ENCODE results near the gene C3orf85.

Gene C3orf85

DNA sequence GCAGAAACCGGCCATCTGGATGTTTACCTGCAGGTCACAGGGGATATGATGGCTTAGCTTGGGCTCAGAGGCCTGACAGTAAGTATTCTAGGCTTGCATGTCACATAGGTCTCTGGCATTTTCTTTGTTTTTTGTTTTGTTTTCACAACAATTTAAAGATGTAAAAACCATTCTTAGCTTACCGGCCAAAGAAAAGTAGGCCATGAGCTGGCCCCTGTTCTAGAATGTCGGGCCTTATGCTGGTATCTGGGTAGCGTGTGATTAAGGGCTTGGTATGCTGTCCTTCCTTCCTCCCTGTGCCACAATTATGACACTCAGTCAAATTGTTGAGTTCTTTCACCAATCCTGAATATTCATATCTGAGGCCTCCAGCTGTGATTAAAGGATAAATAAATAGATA is 40.2 kb downstream of the C3orf85 start:
- Histone ChIP-seq H3K27ac (replicated peaks) (no peak overlapping the region), H3K27me3 (ENCODE audit: insufficient read depth, poor library complexity, severe bottlenecking) (no peaks in the 10 kb centered on the region), H3K4me3 (replicated peaks; ENCODE audit: insufficient read depth, low read length) (no peak overlapping the region)
- no peak for DNase-seq (ENCODE audit: low read depth in 1 of 2, low spot score in 1 of 2)
- TF ChIP-seq, protein P1, sequence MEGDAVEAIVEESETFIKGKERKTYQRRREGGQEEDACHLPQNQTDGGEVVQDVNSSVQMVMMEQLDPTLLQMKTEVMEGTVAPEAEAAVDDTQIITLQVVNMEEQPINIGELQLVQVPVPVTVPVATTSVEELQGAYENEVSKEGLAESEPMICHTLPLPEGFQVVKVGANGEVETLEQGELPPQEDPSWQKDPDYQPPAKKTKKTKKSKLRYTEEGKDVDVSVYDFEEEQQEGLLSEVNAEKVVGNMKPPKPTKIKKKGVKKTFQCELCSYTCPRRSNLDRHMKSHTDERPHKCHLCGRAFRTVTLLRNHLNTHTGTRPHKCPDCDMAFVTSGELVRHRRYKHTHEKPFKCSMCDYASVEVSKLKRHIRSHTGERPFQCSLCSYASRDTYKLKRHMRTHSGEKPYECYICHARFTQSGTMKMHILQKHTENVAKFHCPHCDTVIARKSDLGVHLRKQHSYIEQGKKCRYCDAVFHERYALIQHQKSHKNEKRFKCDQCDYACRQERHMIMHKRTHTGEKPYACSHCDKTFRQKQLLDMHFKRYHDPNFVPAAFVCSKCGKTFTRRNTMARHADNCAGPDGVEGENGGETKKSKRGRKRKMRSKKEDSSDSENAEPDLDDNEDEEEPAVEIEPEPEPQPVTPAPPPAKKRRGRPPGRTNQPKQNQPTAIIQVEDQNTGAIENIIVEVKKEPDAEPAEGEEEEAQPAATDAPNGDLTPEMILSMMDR (IDR thresholded peaks at IDR 0.05; ENCODE audit: insufficient read depth, low read length): no peak
- TF ChIP-seq, protein P2, sequence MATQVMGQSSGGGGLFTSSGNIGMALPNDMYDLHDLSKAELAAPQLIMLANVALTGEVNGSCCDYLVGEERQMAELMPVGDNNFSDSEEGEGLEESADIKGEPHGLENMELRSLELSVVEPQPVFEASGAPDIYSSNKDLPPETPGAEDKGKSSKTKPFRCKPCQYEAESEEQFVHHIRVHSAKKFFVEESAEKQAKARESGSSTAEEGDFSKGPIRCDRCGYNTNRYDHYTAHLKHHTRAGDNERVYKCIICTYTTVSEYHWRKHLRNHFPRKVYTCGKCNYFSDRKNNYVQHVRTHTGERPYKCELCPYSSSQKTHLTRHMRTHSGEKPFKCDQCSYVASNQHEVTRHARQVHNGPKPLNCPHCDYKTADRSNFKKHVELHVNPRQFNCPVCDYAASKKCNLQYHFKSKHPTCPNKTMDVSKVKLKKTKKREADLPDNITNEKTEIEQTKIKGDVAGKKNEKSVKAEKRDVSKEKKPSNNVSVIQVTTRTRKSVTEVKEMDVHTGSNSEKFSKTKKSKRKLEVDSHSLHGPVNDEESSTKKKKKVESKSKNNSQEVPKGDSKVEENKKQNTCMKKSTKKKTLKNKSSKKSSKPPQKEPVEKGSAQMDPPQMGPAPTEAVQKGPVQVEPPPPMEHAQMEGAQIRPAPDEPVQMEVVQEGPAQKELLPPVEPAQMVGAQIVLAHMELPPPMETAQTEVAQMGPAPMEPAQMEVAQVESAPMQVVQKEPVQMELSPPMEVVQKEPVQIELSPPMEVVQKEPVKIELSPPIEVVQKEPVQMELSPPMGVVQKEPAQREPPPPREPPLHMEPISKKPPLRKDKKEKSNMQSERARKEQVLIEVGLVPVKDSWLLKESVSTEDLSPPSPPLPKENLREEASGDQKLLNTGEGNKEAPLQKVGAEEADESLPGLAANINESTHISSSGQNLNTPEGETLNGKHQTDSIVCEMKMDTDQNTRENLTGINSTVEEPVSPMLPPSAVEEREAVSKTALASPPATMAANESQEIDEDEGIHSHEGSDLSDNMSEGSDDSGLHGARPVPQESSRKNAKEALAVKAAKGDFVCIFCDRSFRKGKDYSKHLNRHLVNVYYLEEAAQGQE (IDR thresholded peaks at IDR 0.05; ENCODE audit: insufficient replicate concordance, low read depth): no peak
- TF ChIP-seq GABPA (IDR thresholded peaks at IDR 0.05; ENCODE audit: low read depth) (no peak), POLR2AphosphoS5 (IDR thresholded peaks at IDR 0.05; ENCODE audit: low read depth) (no peak), SPI1 (IDR thresholded peaks at IDR 0.05; ENCODE audit: borderline replicate concordance, low read depth) (no peak)

DNA sequence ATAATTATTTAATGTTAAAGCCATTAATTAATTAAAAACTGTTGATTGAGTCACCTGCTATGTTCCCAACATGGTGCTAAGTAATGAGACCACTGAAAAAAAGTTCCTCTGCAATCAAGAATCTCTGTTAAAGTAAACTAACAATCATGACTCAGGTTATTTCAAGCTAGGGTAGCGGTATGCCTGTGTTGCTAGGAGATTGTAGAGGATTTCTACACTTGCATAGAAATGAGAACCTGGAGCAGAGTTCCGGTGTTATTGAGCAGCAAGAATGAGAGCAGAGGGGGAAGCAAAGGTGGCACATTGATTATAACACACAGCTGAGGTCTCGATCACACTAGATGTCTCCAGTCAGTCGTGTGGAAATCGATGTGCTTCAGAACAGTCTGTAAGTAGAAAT is 41.4 kb downstream of the C3orf85 start:
- no peak for DNase-seq (ENCODE audit: low read depth in 1 of 2, low spot score in 1 of 2)
- H3K27ac ChIP-seq (replicated peaks): no peak overlapping the region
- no peak overlapping the region for H3K4me3 ChIP-seq (replicated peaks; ENCODE audit: insufficient read depth, low read length)
- TF ChIP-seq POLR2AphosphoS5 (IDR thresholded peaks at IDR 0.05; ENCODE audit: low read depth) (no peak), GABPA (IDR thresholded peaks at IDR 0.05; ENCODE audit: low read depth) (no peak), SPI1 (IDR thresholded peaks at IDR 0.05; ENCODE audit: borderline replicate concordance, low read depth) (no peak)
- TF ChIP-seq, protein P1 (IDR thresholded peaks at IDR 0.05; ENCODE audit: insufficient read depth, low read length): no peak
- TF ChIP-seq, protein P2 (IDR thresholded peaks at IDR 0.05; ENCODE audit: insufficient replicate concordance, low read depth): no peak
- no peaks in the 10 kb centered on the region for H3K27me3 ChIP-seq (ENCODE audit: insufficient read depth, poor library complexity, severe bottlenecking)

DNA sequence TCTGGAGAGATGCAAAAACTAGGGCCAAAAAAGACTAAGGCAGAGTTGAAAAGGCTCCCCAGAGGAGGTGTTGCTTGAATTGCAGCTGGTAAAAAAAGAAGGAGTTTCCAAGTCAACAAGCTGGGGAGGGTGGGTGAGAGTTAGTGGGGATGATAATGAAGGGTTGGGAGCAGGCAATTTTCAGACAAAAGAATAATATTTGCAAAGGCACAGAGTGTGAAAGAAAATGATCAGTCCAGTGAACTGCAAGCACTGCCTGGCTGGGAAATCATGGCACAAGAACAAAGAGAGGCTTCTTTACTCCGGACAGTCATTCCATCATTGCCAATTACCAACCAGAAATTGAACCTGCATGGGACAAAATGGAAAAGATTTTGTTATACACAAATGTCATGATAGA is 42.2 kb downstream of the C3orf85 start:
- H3K27ac ChIP-seq (replicated peaks): no peak overlapping the region

More for the DNA sequence above, 42.2 kb downstream of the C3orf85 start:
- H3K4me3 ChIP-seq (replicated peaks; ENCODE audit: insufficient read depth, low read length): no peak overlapping the region
- TF ChIP-seq, protein P1 (IDR thresholded peaks at IDR 0.05; ENCODE audit: insufficient read depth, low read length): no peak
- no peak for TF ChIP-seq SPI1 (IDR thresholded peaks at IDR 0.05; ENCODE audit: borderline replicate concordance, low read depth)
- no peak for TF ChIP-seq GABPA (IDR thresholded peaks at IDR 0.05; ENCODE audit: low read depth)
- TF ChIP-seq, protein P2 (IDR thresholded peaks at IDR 0.05; ENCODE audit: insufficient replicate concordance, low read depth): no peak
- no peak for TF ChIP-seq POLR2AphosphoS5 (IDR thresholded peaks at IDR 0.05; ENCODE audit: low read depth)
- no peak for DNase-seq (ENCODE audit: low read depth in 1 of 2, low spot score in 1 of 2)
- no peaks in the 10 kb centered on the region for H3K27me3 ChIP-seq (ENCODE audit: insufficient read depth, poor library complexity, severe bottlenecking)
